CD4-positive, CD25-positive, alpha-beta regulatory T cell (primary cell): ENCODE measurements around the gene EOMES. TPM values are rescaled to one million over a fixed set of nuclear protein-coding genes. Genes with fewer than 3 reads are reported as not detected.

Experiments used
- ATAC-seq, 2 donors: fragments of 150-1000 bp; cut with Tn5 transposase; one replicate each; pipeline ENCODE4 v1.10.0; 2021; ENCODE audit warnings: low read depth in 2 of 2, moderate number of reproducible peaks in 2 of 2, moderate library complexity in 1 of 2
- DNase-seq, 3 donors: peaks; one replicate each; pipeline versions ENCODE4 v3.0.0 to v3.0.0-alpha.2; 2012 to 2022; ENCODE audit warnings: mixed read lengths in 1 of 3
- H3K27ac ChIP-seq: one replicate; pipeline ENCODE4 v1.7.0; 2013; ENCODE audit warnings: mild to moderate bottlenecking, low read length; ENCODE audit not compliant: insufficient read depth, poor library complexity, severe bottlenecking
- H3K27me3 ChIP-seq: one replicate; pipeline ENCODE4 v1.7.0; 2013; ENCODE audit warnings: low read length; ENCODE audit not compliant: control insufficient read depth, insufficient read depth
- H3K36me3 ChIP-seq: one replicate; pipeline ENCODE4 v1.7.0; 2013; ENCODE audit warnings: mild to moderate bottlenecking, low read length, moderate library complexity; ENCODE audit not compliant: control insufficient read depth, insufficient read depth
- H3K4me1 ChIP-seq: 2 replicates; pipeline ENCODE4 v1.7.0; 2013; ENCODE audit warnings: mild to moderate bottlenecking, low read length; ENCODE audit not compliant: insufficient read depth, control insufficient read depth, poor library complexity, severe bottlenecking
- H3K4me3 ChIP-seq: one replicate; pipeline ENCODE4 v1.7.0; 2013; ENCODE audit warnings: low read depth, mild to moderate bottlenecking, low read length, moderate library complexity
- H3K9me3 ChIP-seq, 2 experiments: 1 replicate in 1 of 2; 2 replicates in 1 of 2; pipeline ENCODE4 v1.7.0; 2013; ENCODE audit warnings: low read length in 2 of 2, mild to moderate bottlenecking in 1 of 2, moderate library complexity in 1 of 2; ENCODE audit not compliant: control insufficient read depth in 2 of 2
- H3K27ac Mint-ChIP-seq, 3 donors: one replicate each; pipeline ENCODE4 v1.8.0; 2020 to 2022; ENCODE audit warnings: mild to moderate bottlenecking in 3 of 3, mixed read lengths in 3 of 3, moderate library complexity in 2 of 3
- H3K27me3 Mint-ChIP-seq: one replicate; pipeline ENCODE4 v1.8.0; 2022; ENCODE audit warnings: mild to moderate bottlenecking, mixed read lengths
- H3K36me3 Mint-ChIP-seq: one replicate; pipeline ENCODE4 v1.8.0; 2020; ENCODE audit warnings: mixed read lengths
- H3K4me1 Mint-ChIP-seq, 4 donors: one replicate each; pipeline ENCODE4 v1.8.0; 2020 to 2022; ENCODE audit warnings: mixed read lengths in 4 of 4, mild to moderate bottlenecking in 1 of 4
- H3K4me3 Mint-ChIP-seq, 4 donors: one replicate each; pipeline ENCODE4 v1.8.0; 2020 to 2022; ENCODE audit warnings: mild to moderate bottlenecking in 4 of 4, mixed read lengths in 4 of 4, moderate library complexity in 3 of 4
- H3K9me3 Mint-ChIP-seq, 7 donors: one replicate each; pipeline ENCODE4 v1.8.0; 2020 to 2022; ENCODE audit warnings: mixed read lengths in 7 of 7, mild to moderate bottlenecking in 3 of 7, moderate library complexity in 2 of 7
- polyA plus RNA-seq, 4 donors: library from polyadenylated mRNA; unstranded; fragments of 300-500 nt; fragmentation: Illumina TruSeq; gene quantifications; one replicate each; pipeline ENCODE4 v1.2.3, GENCODE V29; 2021
- total RNA-seq: library from RNA; stranded (reverse); gene quantifications from one replicate; pipeline ENCODE4 v1.2.3, GENCODE V29; 2022

Gene EOMES
- total and polyA plus RNA-seq, 5 donors from 2014 or later = 0.38 to 1.9 (median 0.91) TPM

- Histone ChIP-seq H3K36me3 (no peaks in the 10 kb centered on the region), H3K27ac (no peak overlapping the region), H3K27me3 (no peaks in the 10 kb centered on the region), H3K9me3 (no peaks in the 10 kb centered on the region), H3K4me1 (no peaks in the 10 kb centered on the region), H3K4me3 (no peak overlapping the region)
- Mint-ChIP-seq H3K27ac (peak overlapping the region in 2 of 3 donors; percentile 53 to 79), H3K4me3 (no peak overlapping the region), H3K27me3 (no peaks in the 10 kb centered on the region), H3K36me3 (no peaks in the 10 kb centered on the region), H3K4me1 (peaks cover 0 to 11% (median 8%) of the 10 kb centered on the region in 4 donors), H3K9me3 (peaks cover 0 to 2% (median 0%) of the 10 kb centered on the region in 7 donors)
- ATAC-seq (no peak), DNase-seq (peak in 1 of 3 donors; percentile 23)
Observed at GRCh38 chr3:27666708-27667107, 55.4 kb downstream of the EOMES start.

GRCh38 chr3:27666272-27666671 is 55.9 kb downstream of the EOMES start:
- Histone ChIP-seq H3K36me3 (no peaks in the 10 kb centered on the region), H3K9me3 (no peaks in the 10 kb centered on the region), H3K4me3 (no peak overlapping the region), H3K27ac (no peak overlapping the region), H3K4me1 (no peaks in the 10 kb centered on the region), H3K27me3 (no peaks in the 10 kb centered on the region)
- Mint-ChIP-seq H3K4me1 (peaks cover 0 to 11% (median 8%) of the 10 kb centered on the region in 4 donors), H3K9me3 (peaks cover 0 to 2% (median 0%) of the 10 kb centered on the region in 7 donors), H3K27ac (peak overlapping the region in 2 of 3 donors; percentile 53 to 79), H3K36me3 (no peaks in the 10 kb centered on the region), H3K27me3 (no peaks in the 10 kb centered on the region), H3K4me3 (no peak overlapping the region)
- DNase-seq (peak in 1 of 3 donors; percentile 39), ATAC-seq (no peak)

Other genes starting within 250 kb of the EOMES start
- gene SLC4A7, start 237.9 kb downstream of the EOMES start, total RNA-seq = 103 TPM
- gene SLC4A7, start 237.9 kb downstream of the EOMES start, polyA plus RNA-seq = 10 to 100 TPM; 25.2 to 29.2 (median 27.0) TPM